Pancreas (tissue), 10 donors: ENCODE measurements around the gene ZNF776. TPM values are rescaled to one million over a fixed set of nuclear protein-coding genes. Genes with fewer than 3 reads are reported as not detected.
A peak's percentile ranks its signal among the peaks of the same experiment; 100 is the strongest.

Experiments
- ATAC-seq, 4 donors: fragments of 200-7000 bp; cut with Tn5 transposase; one replicate each; pipeline versions ENCODE4 v1.8.0 to v1.9.1; 2020; ENCODE audit warnings: mild to moderate bottlenecking in 4 of 4, moderate library complexity in 4 of 4
- DNase-seq, 6 donors: peaks; one replicate each; pipeline ENCODE4 v3.0.0-alpha.2; 2020
- FAIRE-seq: peaks from 2 replicates; lab custom pipeline; 2012; peaks lifted over from hg19 to GRCh38; lab: Jason Lieb, UNC
- H3K27ac ChIP-seq, 4 donors: fragments of 200-600 bp; sonication (generic); 1 replicate in 3 of 4; 2 replicates in 1 of 4; pipeline versions ENCODE4 v1.5.0 to v1.8.0; 2020
- H3K27me3 ChIP-seq, 4 donors: fragments of 200-600 bp; one replicate each; pipeline ENCODE4 v1.8.0; 2021
- H3K36me3 ChIP-seq, 3 donors: fragments of 200-600 bp; sonication (generic) in 1 of 3; one replicate each; pipeline versions ENCODE4 v1.5.0 to v1.8.0; 2020 to 2021
- H3K4me1 ChIP-seq, 3 donors: fragments of 200-600 bp; one replicate each; pipeline ENCODE4 v1.8.0; 2021
- H3K4me3 ChIP-seq, 4 donors: fragments of 200-600 bp; sonication (generic) in 2 of 4; one replicate each; pipeline versions ENCODE4 v1.5.0 to v1.8.0; 2020 to 2021
- H3K9me3 ChIP-seq, 4 donors: fragments of 200-600 bp; one replicate each; pipeline ENCODE4 v1.8.0; 2021
- CTCF ChIP-seq, 4 donors: fragments of 200-600 bp; sonication (generic) in 3 of 4; IDR thresholded peaks; one replicate each; pipeline versions ENCODE4 v1.5.0 to v1.8.0; 2021; ENCODE audit warnings: antibody characterized with exemption in 4 of 4
- WGBS, 2 donors: extraction: QIAGEN DNeasy Blood & Tissue Kit; methylation state at CpG; one replicate each; pipeline ENCODE4 v1.1.7; 2013; 5-methylcytosine and 5-hydroxymethylcytosine counted together
- intact Hi-C, 3 donors: fragments of 100-400 bp; cut with DNase I; formaldehyde crosslinking; loops; one replicate each; pipeline versions ENCODE4 v1.11.1 to v1.14.2; 2022
- polyA plus RNA-seq, 2 donors: library from polyadenylated mRNA; stranded (reverse); fragments of 200-250 nt; gene quantifications; one replicate each; pipeline ENCODE4 v1.2.3, GENCODE V29; 2013
- total RNA-seq, 6 donors: library from RNA; stranded (reverse); fragmentation: NEBNext Ultra II Directional in 4 of 6; extraction: Animal tissue kit (Norgen Biotek cat#: 25700) in 4 of 6; gene quantifications; one replicate each; pipeline versions ENCODE4 v1.2.1 to v1.2.4, GENCODE V29; 2021 to 2023
- donor health status: healthy with polysubstance abuse.
- donor health status: DM: no; HTN: no; CAD: no; lungs with moderate emphysema.
- donor health status: DM: no; HTN: no; CAD: no.
- donor health status: control.
- donor health status: control.
- donor health status: Bipolar disorder and iron deficiency.
- donor health status: DM: yes; HTN: yes; CAD: no.
- donor health status: DM: no; HTN: no; CAD: no.
- donor health status: DM: no; HTN: no; CAD: no.
- donor health status: DM: yes; HTN: yes; CAD: no.

The ZNF776 gene
- total and polyA plus RNA-seq, 8 donors, result 2.9 to 10.8 (median 4.5) TPM

- intact Hi-C loops, result no loop called here
- H3K27me3 ChIP-seq, result no peaks in the 10 kb centered on the region
- 91 to 99% methylated on average over 4 of the region's 4 CpGs for WGBS, 2 donors
- ATAC-seq (no peak), FAIRE-seq (no peak), DNase-seq (no peak)
- H3K27ac ChIP-seq, result no peak overlapping the region
- H3K36me3 ChIP-seq, result peaks cover 17 to 76% (median 37%) of the 10 kb centered on the region in 3 donors
- no peak for TF ChIP-seq CTCF (IDR thresholded peaks at IDR 0.05)
- H3K9me3 ChIP-seq, result peaks cover 0 to 8% (median 0%) of the 10 kb centered on the region in 4 donors
- no peaks in the 10 kb centered on the region for H3K4me1 ChIP-seq
- H3K4me3 ChIP-seq, result no peak overlapping the region
Measured at GRCh38 chr19:57755031-57755430, 8.4 kb downstream of the ZNF776 start.

GRCh38 chr19:57757941-57758340, 11.3 kb downstream of the ZNF776 start:
- 89 to 98% methylated on average over 2 of the region's 2 CpGs for WGBS, 2 donors
- Histone ChIP-seq H3K4me1 (no peaks in the 10 kb centered on the region), H3K9me3 (peaks cover 0 to 8% (median 0%) of the 10 kb centered on the region in 4 donors), H3K27me3 (no peaks in the 10 kb centered on the region), H3K4me3 (no peak overlapping the region), H3K36me3 (peaks cover 9 to 62% (median 26%) of the 10 kb centered on the region in 3 donors), H3K27ac (no peak overlapping the region)
- FAIRE-seq, result no peak
- TF ChIP-seq CTCF (IDR thresholded peaks at IDR 0.05), result no peak
- ATAC-seq, result no peak
- intact Hi-C loops, result no loop called here
- no peak for DNase-seq

GRCh38 chr19:57759096-57759495, 12.5 kb downstream of the ZNF776 start:
- Histone ChIP-seq H3K4me1 (no peaks in the 10 kb centered on the region), H3K27me3 (no peaks in the 10 kb centered on the region), H3K9me3 (peaks cover 0 to 1% (median under 1%) of the 10 kb centered on the region in 4 donors), H3K27ac (no peak overlapping the region), H3K36me3 (peaks cover 5 to 56% (median 16%) of the 10 kb centered on the region in 3 donors), H3K4me3 (no peak overlapping the region)
- FAIRE-seq, result no peak
- no peak for TF ChIP-seq CTCF (IDR thresholded peaks at IDR 0.05)
- DNase-seq, result no peak
- ATAC-seq, result no peak
- 96 to 99% methylated on average over 2 of the region's 2 CpGs for WGBS, 2 donors
- intact Hi-C loops, result no loop called here

- Histone ChIP-seq H3K27me3 (no peaks in the 10 kb centered on the region), H3K4me3 (peak within 1 kb of the TSS; percentile 76 to 94 (median 84)), H3K9me3 (no peaks in the 10 kb centered on the region), H3K27ac (peak within 1 kb of the TSS; percentile 42 to 67 (median 50)), H3K36me3 (no peaks in the 10 kb centered on the region), H3K4me1 (peaks cover 0 to 7% (median 0%) of the 10 kb centered on the region in 3 donors)
- ATAC-seq, result peak; percentile 99 to 100 (median 100)
- peak; percentile 83 to 95 (median 88) for DNase-seq
- FAIRE-seq, result no peak
- intact Hi-C loops, result no loop called here
- no peak for TF ChIP-seq CTCF (IDR thresholded peaks at IDR 0.05)
- 3 to 4% methylated on average over 55 to 61 of the region's 61 CpGs for WGBS, 2 donors
Measured at GRCh38 chr19:57769345-57770131, 22.9 kb downstream of the ZNF776 start, which contains the start of gene ZNF586. Gene ZNF586, plus strand, starts transcription at chr19:57769676. Its CDS starts 167 bp downstream, at chr19:57769843.

GRCh38 chr19:57771417-57771816, 24.8 kb downstream of the ZNF776 start:
- FAIRE-seq, result no peak
- Histone ChIP-seq H3K27me3 (no peaks in the 10 kb centered on the region), H3K27ac (no peak overlapping the region), H3K4me3 (no peak overlapping the region), H3K4me1 (peaks cover 0 to 7% (median 0%) of the 10 kb centered on the region in 3 donors), H3K9me3 (no peaks in the 10 kb centered on the region), H3K36me3 (peaks cover 0 to 12% (median 0%) of the 10 kb centered on the region in 3 donors)
- intact Hi-C loops, result no loop called here
- ATAC-seq, result no peak
- no peak for TF ChIP-seq CTCF (IDR thresholded peaks at IDR 0.05)
- no peak for DNase-seq
- WGBS, 2 donors, result 92 to 96% methylated on average over 4 of the region's 4 CpGs
